ENCODE results near the gene ATP2A1. TPM values are rescaled to one million over a fixed set of nuclear protein-coding genes. Genes with fewer than 3 reads are reported as not detected.

Gene ATP2A1
- polyA plus RNA-seq, 1 donor (not counting 4 experiments of a cell fraction or from before 2014, with no cell fraction given): 0.12 TPM

DNA sequence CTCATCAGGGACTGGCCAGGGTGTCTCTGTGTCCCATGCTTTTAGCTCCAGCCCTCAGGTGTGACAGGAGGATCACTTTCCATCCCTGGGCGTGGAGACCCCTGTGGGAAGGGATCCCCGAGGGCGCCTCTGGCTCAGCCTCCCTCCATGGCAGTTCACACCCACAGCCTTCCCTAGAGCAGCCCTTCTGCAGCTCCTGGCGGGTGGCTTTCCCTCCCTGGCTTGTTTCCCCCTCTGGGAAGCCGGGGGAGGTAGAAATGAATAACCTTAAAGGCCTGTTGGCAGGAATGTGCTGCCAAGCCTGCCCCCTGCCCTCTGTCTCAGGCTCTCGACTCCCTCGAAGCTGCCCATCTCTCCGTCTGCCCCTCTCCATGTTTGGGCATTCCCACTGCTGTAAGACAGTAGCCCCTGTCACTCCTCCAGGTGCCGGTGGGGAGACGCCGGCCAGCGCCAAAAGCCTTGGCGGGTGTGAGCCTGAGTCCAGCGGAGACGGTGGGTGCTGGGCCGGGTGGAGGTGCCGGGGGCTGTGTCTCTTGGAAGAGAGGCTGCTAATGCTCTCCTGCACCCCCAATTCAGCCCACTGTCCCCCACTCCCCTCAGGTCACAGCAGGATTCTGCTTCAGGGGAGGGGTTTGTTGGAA, 2.1 kb upstream of the ATP2A1 start:
- TF ChIP-seq, protein P1, sequence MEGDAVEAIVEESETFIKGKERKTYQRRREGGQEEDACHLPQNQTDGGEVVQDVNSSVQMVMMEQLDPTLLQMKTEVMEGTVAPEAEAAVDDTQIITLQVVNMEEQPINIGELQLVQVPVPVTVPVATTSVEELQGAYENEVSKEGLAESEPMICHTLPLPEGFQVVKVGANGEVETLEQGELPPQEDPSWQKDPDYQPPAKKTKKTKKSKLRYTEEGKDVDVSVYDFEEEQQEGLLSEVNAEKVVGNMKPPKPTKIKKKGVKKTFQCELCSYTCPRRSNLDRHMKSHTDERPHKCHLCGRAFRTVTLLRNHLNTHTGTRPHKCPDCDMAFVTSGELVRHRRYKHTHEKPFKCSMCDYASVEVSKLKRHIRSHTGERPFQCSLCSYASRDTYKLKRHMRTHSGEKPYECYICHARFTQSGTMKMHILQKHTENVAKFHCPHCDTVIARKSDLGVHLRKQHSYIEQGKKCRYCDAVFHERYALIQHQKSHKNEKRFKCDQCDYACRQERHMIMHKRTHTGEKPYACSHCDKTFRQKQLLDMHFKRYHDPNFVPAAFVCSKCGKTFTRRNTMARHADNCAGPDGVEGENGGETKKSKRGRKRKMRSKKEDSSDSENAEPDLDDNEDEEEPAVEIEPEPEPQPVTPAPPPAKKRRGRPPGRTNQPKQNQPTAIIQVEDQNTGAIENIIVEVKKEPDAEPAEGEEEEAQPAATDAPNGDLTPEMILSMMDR (optimal IDR thresholded peaks at IDR 0.05 in 1 of 3, IDR thresholded peaks at IDR 0.05 in 1 of 3, conservative IDR thresholded peaks at IDR 0.05 in 1 of 3; ENCODE audit: extremely low read depth in 1 of 3, insufficient read depth in 2 of 3, low read length in 3 of 3): no peak
- TF ChIP-seq EZH2 (IDR thresholded peaks at IDR 0.05; ENCODE audit: low read length): no peak
- Histone ChIP-seq H3K9me3 (ENCODE audit: control insufficient read depth, low read depth, low read length) (no peaks in the 10 kb centered on the region), H2AFZ (ENCODE audit: control insufficient read depth, low read length) (no peak overlapping the region), H3K27me3 (ENCODE audit: control insufficient read depth, extremely low read depth, insufficient read depth, low read length) (peaks cover 9% of the 10 kb centered on the region), H3K4me3 (ENCODE audit: control insufficient read depth in 2 of 3, extremely low read depth in 1 of 3, insufficient read depth in 2 of 3, low read depth in 1 of 3, low read length in 3 of 3) (no peak overlapping the region), H3K9me1 (ENCODE audit: control insufficient read depth, extremely low read depth, insufficient read depth, low read length) (no peaks in the 10 kb centered on the region), H3K79me2 (ENCODE audit: control insufficient read depth, insufficient read depth, low read length) (no peaks in the 10 kb centered on the region), H3K9ac (ENCODE audit: control insufficient read depth, extremely low read depth, insufficient read depth, low read length) (no peak overlapping the region), H3K4me1 (ENCODE audit: control insufficient read depth, extremely low read depth, insufficient read depth, low read length) (peaks cover 14% of the 10 kb centered on the region), H3K36me3 (ENCODE audit: control insufficient read depth in 2 of 2, extremely low read depth in 1 of 2, insufficient read depth in 2 of 2, low read length in 2 of 2) (peaks cover 9 to 12% of the 10 kb centered on the region in 2 experiments), H3K27ac (ENCODE audit: control insufficient read depth, insufficient read depth, low read length) (no peak overlapping the region), H4K20me1 (ENCODE audit: control insufficient read depth, extremely low read depth, insufficient read depth, low read length) (no peaks in the 10 kb centered on the region), H3K4me2 (ENCODE audit: control insufficient read depth, extremely low read depth, insufficient read depth, low read depth, low read length) (no peak overlapping the region)
- dilution Hi-C loops (cut with MboI; ENCODE audit: extremely low pct_ligation_motif_present, low sequenced_read_pairs): no loop called here
- DNase-seq (ENCODE audit: low read depth, low spot score): no peak
- no peak for FAIRE-seq

DNA sequence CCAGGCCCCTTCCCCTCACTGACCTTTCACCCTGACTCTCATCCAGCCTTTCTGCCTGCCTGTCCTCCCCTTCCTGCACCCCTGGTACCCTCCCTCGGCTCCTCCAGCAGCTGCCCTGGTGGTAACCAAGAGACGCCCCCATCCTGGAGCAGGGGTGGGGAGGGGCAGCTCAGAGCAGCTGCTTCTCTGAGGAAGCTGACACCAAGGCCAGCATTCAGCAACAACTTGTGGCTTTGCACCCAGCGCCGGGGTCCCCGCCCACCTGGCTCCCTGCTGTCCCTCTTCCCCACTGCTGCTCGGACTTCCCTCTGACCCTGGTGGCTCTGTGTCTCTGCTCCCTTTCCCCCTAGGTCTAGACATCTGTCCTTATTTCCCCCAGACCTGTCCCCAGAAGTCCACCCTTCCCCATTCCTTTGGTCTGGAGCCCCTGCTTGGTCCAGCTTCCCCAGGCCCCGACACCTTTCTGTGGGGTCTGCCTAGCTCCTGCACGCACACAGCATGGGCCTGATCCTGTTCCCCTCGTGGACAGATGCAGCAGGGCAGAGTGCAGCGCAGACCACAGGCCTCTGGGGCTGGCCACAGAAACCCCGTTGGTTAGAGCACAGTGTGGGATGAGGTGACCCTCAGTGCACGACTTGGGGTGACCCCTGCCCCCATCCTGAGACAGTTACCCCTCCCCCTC, 1.2 kb upstream of the ATP2A1 start:
- H3K36me3 ChIP-seq (ENCODE audit: control insufficient read depth in 2 of 2, extremely low read depth in 1 of 2, insufficient read depth in 2 of 2, low read length in 2 of 2): peaks cover 9% of the 10 kb centered on the region in 2 experiments
- peaks cover 14% of the 10 kb centered on the region for H3K4me1 ChIP-seq (ENCODE audit: control insufficient read depth, extremely low read depth, insufficient read depth, low read length)
- DNase-seq (ENCODE audit: low read depth, low spot score) (no peak), FAIRE-seq (no peak)
- H3K27me3 ChIP-seq (ENCODE audit: control insufficient read depth, extremely low read depth, insufficient read depth, low read length): peaks cover 10% of the 10 kb centered on the region
- no peaks in the 10 kb centered on the region for H3K9me3 ChIP-seq (ENCODE audit: control insufficient read depth, low read depth, low read length)
- dilution Hi-C loops (cut with MboI; ENCODE audit: extremely low pct_ligation_motif_present, low sequenced_read_pairs): no loop called here
- H3K9ac ChIP-seq (ENCODE audit: control insufficient read depth, extremely low read depth, insufficient read depth, low read length): no peak overlapping the region
- H3K4me3 ChIP-seq (ENCODE audit: control insufficient read depth in 2 of 3, extremely low read depth in 1 of 3, insufficient read depth in 2 of 3, low read depth in 1 of 3, low read length in 3 of 3): no peak overlapping the region
- no peak overlapping the region for H3K27ac ChIP-seq (ENCODE audit: control insufficient read depth, insufficient read depth, low read length)
- no peak overlapping the region for H2AFZ ChIP-seq (ENCODE audit: control insufficient read depth, low read length)
- no peak overlapping the region for H3K4me2 ChIP-seq (ENCODE audit: control insufficient read depth, extremely low read depth, insufficient read depth, low read depth, low read length)
- no peaks in the 10 kb centered on the region for H3K9me1 ChIP-seq (ENCODE audit: control insufficient read depth, extremely low read depth, insufficient read depth, low read length)
- TF ChIP-seq, protein P1 (optimal IDR thresholded peaks at IDR 0.05 in 1 of 3, IDR thresholded peaks at IDR 0.05 in 1 of 3, conservative IDR thresholded peaks at IDR 0.05 in 1 of 3; ENCODE audit: extremely low read depth in 1 of 3, insufficient read depth in 2 of 3, low read length in 3 of 3): no peak
- no peak for TF ChIP-seq EZH2 (IDR thresholded peaks at IDR 0.05; ENCODE audit: low read length)
- H4K20me1 ChIP-seq (ENCODE audit: control insufficient read depth, extremely low read depth, insufficient read depth, low read length): no peaks in the 10 kb centered on the region
- no peaks in the 10 kb centered on the region for H3K79me2 ChIP-seq (ENCODE audit: control insufficient read depth, insufficient read depth, low read length)
